ENCODE results near the gene SP2. TPM values are rescaled to one million over a fixed set of nuclear protein-coding genes. Genes with fewer than 3 reads are reported as not detected.

SP2 gene
- total RNA-seq, 1 donor from 2014 or later: 1.6 TPM

DNA sequence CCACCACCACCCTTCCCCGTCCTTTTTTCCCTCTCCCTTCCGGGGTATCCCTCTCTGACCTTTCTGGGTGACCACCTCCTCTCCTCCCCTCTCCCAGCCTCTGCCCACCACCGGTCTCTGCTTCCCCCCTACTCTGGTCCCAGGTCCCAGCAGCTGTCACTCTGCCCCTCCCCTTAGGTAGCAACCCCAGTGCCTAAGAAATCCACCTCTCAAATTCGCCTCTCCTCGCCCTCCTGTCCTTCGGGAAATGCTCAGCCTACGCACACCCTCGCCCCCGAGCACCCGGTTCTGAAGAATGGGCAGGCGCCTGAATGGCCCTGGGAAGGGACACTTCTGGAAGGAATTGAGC is 44.3 kb upstream of the SP2 start:
- Histone ChIP-seq H3K4me2 (peak overlapping the region; percentile 83), H4K20me1 (ENCODE audit: low read depth) (peaks cover 36% of the 10 kb centered on the region), H3K4me3 (peak overlapping the region; percentile 46), H2AFZ (replicated peaks) (no peak overlapping the region), H3K36me3 (no peaks in the 10 kb centered on the region), H3K4me1 (peaks cover 19% of the 10 kb centered on the region), H3K27me3 (peaks cover 100% of the 10 kb centered on the region), H3K27ac (no peak overlapping the region), H3K9me3 (ENCODE audit: low read depth) (no peaks in the 10 kb centered on the region), H3K9ac (no peak overlapping the region), H3K79me2 (ENCODE audit: low read depth) (no peaks in the 10 kb centered on the region), H3F3A (ENCODE audit: low read depth) (peaks cover 15% of the 10 kb centered on the region)
- H3K27ac Mint-ChIP-seq: no peak overlapping the region
- peak; percentile 54 for DNase-seq (ENCODE audit: low spot score)
- peaks cover 2% of the 10 kb centered on the region for H3K9me3 Mint-ChIP-seq
- no peak for TF ChIP-seq EZH2 (IDR thresholded peaks at IDR 0.05)
- TF ChIP-seq, protein P1, sequence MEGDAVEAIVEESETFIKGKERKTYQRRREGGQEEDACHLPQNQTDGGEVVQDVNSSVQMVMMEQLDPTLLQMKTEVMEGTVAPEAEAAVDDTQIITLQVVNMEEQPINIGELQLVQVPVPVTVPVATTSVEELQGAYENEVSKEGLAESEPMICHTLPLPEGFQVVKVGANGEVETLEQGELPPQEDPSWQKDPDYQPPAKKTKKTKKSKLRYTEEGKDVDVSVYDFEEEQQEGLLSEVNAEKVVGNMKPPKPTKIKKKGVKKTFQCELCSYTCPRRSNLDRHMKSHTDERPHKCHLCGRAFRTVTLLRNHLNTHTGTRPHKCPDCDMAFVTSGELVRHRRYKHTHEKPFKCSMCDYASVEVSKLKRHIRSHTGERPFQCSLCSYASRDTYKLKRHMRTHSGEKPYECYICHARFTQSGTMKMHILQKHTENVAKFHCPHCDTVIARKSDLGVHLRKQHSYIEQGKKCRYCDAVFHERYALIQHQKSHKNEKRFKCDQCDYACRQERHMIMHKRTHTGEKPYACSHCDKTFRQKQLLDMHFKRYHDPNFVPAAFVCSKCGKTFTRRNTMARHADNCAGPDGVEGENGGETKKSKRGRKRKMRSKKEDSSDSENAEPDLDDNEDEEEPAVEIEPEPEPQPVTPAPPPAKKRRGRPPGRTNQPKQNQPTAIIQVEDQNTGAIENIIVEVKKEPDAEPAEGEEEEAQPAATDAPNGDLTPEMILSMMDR (IDR thresholded peaks at IDR 0.05): no peak
- TF ChIP-seq EZH2phosphoT487 (IDR thresholded peaks at IDR 0.05): no peak
- peaks cover 2% of the 10 kb centered on the region for H3K36me3 Mint-ChIP-seq
- H3K4me3 Mint-ChIP-seq: peak overlapping the region; percentile 33
- peaks cover 17% of the 10 kb centered on the region for H3K4me1 Mint-ChIP-seq
- peaks cover 72% of the 10 kb centered on the region for H3K27me3 Mint-ChIP-seq (ENCODE audit: insufficient read depth, low read depth)

DNA sequence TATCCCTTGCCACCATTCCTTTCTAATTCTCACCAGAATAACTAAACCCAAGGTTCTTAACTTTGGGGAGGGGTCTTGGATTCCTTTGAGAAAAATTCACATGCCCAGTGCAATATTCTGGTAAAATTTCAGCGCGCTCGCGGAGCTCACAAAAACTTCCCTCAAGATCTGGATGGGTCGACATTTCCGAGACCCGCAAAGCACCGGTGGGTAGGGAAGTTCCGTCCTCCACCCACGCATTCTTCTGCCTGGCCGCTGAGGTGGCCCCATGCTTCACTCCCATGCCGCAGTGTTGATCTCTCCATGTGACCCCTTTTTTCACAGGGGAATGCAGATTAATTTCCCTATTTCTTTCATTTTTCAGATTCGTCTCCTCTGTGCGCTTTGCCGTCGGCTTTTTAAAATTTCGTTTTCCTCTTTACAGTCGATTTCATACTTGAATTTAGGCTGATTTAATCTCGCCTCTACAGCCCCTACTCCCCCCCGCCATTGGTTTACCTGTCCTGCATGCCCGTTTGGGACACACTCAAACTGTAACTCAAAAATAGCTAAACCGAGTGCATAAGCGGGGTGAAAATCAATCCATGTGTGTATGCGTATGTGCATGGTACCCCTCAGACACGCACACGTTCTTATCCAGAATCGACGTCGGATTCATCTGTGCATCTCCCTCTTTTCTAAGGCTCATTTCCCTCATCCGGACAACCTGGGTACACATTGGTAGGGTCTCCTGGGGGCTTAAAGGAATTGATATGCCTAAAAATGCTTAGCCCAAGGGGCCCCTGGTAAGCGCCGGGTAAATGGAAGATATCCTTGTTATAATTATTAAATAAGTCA is 43.7 kb upstream of the SP2 start:
- no peaks in the 10 kb centered on the region for H3K9me3 ChIP-seq (ENCODE audit: low read depth)

DNA sequence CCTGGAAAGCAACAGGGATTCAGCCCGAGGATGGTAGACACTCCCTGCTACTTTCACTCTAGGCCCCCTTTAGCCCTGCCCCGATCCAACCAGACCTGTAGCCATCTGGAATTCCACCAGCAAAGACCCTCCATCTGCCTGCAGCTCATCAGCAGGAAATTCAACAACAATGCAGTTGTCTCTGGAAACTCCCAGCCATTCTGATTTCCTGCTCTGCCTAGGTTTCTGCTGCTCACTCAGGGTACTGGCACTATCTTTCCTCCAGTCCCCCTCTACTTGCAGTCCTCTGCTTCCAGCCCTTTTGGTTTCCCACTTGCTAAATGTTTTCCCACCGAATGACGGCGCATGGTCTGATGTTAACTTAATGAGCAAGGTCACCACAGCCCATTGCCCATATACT is 42.4 kb upstream of the SP2 start:
- Histone ChIP-seq H3K4me3 (no peak overlapping the region), H3K4me2 (no peak overlapping the region), H3K79me2 (ENCODE audit: low read depth) (no peaks in the 10 kb centered on the region), H4K20me1 (ENCODE audit: low read depth) (peaks cover 35% of the 10 kb centered on the region), H3K27me3 (peaks cover 95% of the 10 kb centered on the region), H3K4me1 (peaks cover 19% of the 10 kb centered on the region), H3K9ac (no peak overlapping the region), H3F3A (ENCODE audit: low read depth) (peaks cover 15% of the 10 kb centered on the region), H2AFZ (replicated peaks) (no peak overlapping the region), H3K36me3 (no peaks in the 10 kb centered on the region), H3K9me3 (ENCODE audit: low read depth) (no peaks in the 10 kb centered on the region), H3K27ac (no peak overlapping the region)
- Mint-ChIP-seq H3K36me3 (peaks cover 2% of the 10 kb centered on the region), H3K27ac (no peak overlapping the region), H3K9me3 (peaks cover 2% of the 10 kb centered on the region), H3K27me3 (ENCODE audit: insufficient read depth, low read depth) (peaks cover 71% of the 10 kb centered on the region), H3K4me1 (peaks cover 17% of the 10 kb centered on the region), H3K4me3 (no peak overlapping the region)
- no peak for DNase-seq (ENCODE audit: low spot score)
- TF ChIP-seq, protein P1 (IDR thresholded peaks at IDR 0.05): no peak
- TF ChIP-seq EZH2 (IDR thresholded peaks at IDR 0.05): no peak
- TF ChIP-seq EZH2phosphoT487 (IDR thresholded peaks at IDR 0.05): no peak

More for the DNA sequence above, 43.7 kb upstream of the SP2 start:
- H3K4me3 Mint-ChIP-seq: peak overlapping the region; percentile 40
- TF ChIP-seq EZH2phosphoT487 (IDR thresholded peaks at IDR 0.05): peak; percentile 78
- TF ChIP-seq, protein P1 (IDR thresholded peaks at IDR 0.05): no peak
- peak; percentile 91 for TF ChIP-seq EZH2 (IDR thresholded peaks at IDR 0.05)
- H3K4me1 Mint-ChIP-seq: peaks cover 17% of the 10 kb centered on the region
- Histone ChIP-seq H3K27ac (no peak overlapping the region), H3K4me3 (peak overlapping the region; percentile 46), H3F3A (ENCODE audit: low read depth) (peaks cover 15% of the 10 kb centered on the region), H2AFZ (replicated peaks) (no peak overlapping the region), H4K20me1 (ENCODE audit: low read depth) (peaks cover 36% of the 10 kb centered on the region), H3K27me3 (peaks cover 100% of the 10 kb centered on the region), H3K79me2 (ENCODE audit: low read depth) (no peaks in the 10 kb centered on the region), H3K9ac (no peak overlapping the region), H3K36me3 (no peaks in the 10 kb centered on the region), H3K4me2 (peak overlapping the region; percentile 83), H3K4me1 (peaks cover 14% of the 10 kb centered on the region)
- peaks cover 67% of the 10 kb centered on the region for H3K27me3 Mint-ChIP-seq (ENCODE audit: insufficient read depth, low read depth)
- H3K36me3 Mint-ChIP-seq: peaks cover 2% of the 10 kb centered on the region
- DNase-seq (ENCODE audit: low spot score): no peak
- H3K27ac Mint-ChIP-seq: no peak overlapping the region
- H3K9me3 Mint-ChIP-seq: peaks cover 2% of the 10 kb centered on the region

All from neural progenitor cell (in vitro differentiated cells).